CD1c-positive myeloid dendritic cell (primary cell): Measurements from ENCODE around the gene PKNOX2.

Experiments
- DNase-seq: peaks from one replicate; pipeline ENCODE4 v3.0.0-alpha.2; 2016; ENCODE audit errors: extremely low spot score

Gene PKNOX2

GRCh38 chr11:125357551-125357950, 193.0 kb downstream of the PKNOX2 start:
- no peak for DNase-seq

- no peak for DNase-seq
These were observed 193.8 kb downstream of the PKNOX2 start for GRCh38 chr11:125358254-125358840.

GRCh38 chr11:125359130-125359529, 194.6 kb downstream of the PKNOX2 start:
- DNase-seq, result no peak

GRCh38 chr11:125360066-125360465, 195.5 kb downstream of the PKNOX2 start:
- no peak for DNase-seq

DNA sequence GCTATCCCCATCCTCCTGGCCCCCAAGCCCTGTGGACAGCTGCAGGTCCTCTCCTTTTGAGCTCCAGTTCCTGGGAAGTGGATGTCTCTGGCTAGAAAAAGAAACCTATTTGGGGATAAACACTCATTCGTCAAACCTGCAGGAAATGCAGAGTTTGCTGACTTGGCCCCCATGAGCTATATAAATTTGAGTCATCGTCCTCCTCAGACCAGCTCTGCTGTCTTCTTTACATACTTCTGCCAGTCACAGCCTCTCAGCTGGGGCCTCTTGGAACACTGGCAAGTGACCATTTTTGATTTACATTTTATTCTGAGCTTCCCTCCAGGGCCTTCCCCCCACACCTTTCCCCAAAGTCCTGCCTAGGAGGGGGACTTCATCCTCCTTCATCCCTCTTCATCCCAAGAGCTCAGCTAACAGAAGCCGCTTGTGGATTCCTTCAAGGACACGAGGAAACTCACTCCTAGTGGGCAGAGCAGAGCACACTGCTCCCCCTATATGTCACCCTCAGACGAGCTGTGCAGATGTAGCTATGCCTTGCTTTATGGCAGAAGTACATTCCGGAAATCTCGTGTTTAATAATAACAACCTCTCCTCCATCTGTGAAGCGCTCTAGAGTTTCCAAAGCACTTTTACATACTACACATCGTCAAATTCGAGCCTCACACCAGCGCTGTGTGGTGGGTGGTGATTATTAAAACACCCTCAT, 199.7 kb downstream of the PKNOX2 start:
- DNase-seq, result no peak

- DNase-seq, result no peak
These were observed 200.8 kb downstream of the PKNOX2 start for GRCh38 chr11:125365196-125365931.

- no peak for DNase-seq
These were observed 203.2 kb downstream of the PKNOX2 start for GRCh38 chr11:125367710-125368109.

GRCh38 chr11:125368757-125369156, 204.2 kb downstream of the PKNOX2 start:
- DNase-seq, result no peak

GRCh38 chr11:125369808-125370207, 205.3 kb downstream of the PKNOX2 start:
- no peak for DNase-seq

DNA sequence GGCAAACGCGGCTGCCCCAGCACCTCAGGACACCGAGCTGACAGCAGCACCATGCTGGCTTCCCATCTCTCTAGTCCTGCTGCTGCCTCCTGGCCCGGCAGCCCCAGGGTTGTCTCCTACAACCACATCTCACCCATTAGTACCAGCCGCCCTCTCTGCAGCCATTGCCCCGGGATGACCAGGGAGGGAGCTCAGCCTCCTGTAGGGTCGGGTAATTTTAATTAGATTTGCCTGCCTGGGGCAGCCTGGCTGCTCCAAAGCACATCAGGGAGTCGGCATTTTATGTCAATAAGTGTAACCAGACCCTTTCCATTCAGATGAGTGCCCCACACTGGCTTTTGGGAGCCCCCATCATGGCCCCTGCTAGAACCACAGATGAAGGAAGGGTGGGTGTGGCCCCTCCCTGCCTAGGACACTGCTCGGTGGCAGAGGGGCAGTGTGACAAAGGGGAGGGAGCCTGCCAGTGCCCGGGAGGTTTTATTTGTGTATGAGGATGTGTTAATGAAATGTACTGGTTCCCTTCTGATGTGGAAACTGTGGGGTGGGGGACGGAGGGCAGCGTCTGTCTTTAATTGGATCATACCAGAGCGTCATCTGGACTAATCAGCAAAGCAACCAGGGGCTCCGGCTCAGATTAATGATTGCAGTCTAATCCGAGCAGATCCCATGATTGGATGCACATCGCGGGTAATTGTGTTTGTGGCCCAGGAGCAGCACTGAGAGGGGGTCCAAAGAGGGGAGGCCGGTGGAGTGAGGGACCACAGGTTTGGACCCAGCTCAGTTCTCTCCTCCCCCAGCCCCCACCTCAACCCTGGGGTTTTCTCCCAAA, 206.2 kb downstream of the PKNOX2 start:
- no peak for DNase-seq

- DNase-seq, result no peak
These were observed 206.9 kb downstream of the PKNOX2 start for GRCh38 chr11:125371431-125371935.

DNA sequence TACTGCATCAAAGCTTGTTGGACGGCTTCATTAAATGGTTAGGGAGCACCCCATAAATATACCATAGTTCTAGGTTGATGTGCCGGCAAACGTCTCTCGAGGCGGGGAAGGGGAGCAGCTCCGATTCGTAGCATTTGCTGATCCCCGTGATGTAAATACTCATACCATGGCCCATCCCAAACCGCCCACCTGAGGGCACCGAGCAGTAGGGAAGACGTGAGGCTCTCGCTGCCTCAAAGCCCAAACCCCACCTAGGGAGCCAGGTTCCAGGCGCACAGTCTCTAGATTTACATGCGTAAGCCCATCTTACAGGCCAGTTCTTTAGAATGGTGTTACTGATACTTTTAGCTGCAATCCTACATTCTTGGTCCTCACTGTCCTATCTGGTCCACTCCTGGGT, 207.5 kb downstream of the PKNOX2 start:
- no peak for DNase-seq

GRCh38 chr11:125372911-125373310, 208.4 kb downstream of the PKNOX2 start:
- no peak for DNase-seq

DNA sequence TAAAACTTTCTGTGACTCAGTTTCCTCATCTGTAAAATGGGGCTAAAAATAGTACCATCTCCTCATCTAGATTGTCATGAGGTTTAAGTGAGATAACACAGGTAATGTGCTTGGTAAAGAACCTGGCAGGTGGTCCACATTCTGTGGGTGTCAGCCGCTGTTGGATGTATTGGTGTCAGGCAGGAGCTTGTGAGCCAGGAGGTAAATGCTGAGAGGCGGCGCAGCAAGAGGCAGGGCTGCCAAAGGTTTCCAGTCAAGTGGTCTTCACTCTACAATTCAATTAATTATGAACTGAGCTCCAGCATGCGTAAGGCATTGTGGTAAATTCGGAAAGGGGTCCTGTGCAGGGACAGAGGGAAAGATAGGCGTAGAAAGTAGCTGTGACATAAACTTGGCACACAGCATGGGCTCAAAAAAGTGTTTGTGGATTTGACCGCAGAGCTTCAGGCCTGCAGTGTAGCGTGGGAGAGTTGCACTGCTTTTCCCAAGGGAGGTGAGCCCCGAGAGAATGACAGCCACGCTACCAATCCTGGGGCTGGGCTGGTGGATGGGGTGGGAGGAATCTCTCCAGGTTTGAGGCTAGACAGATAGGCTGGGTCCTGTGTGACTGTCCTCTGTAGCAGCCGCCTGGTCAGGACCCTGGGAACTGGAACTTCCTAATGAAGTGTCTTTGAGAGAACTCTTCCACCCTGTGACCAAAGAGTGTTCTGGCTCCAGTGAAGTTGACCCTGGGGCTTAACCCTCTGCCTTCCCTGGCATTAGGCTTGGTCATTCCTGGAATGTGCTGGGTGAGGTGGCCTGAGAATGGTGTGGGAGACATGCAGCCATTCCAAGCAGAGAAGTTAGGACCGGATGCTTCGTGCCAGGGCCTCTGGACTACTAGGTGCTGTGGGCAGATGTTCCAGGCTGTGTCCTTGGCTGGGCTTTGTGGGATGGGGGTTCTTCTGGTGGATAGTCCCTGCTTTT, 209.2 kb downstream of the PKNOX2 start:
- DNase-seq, result no peak

DNA sequence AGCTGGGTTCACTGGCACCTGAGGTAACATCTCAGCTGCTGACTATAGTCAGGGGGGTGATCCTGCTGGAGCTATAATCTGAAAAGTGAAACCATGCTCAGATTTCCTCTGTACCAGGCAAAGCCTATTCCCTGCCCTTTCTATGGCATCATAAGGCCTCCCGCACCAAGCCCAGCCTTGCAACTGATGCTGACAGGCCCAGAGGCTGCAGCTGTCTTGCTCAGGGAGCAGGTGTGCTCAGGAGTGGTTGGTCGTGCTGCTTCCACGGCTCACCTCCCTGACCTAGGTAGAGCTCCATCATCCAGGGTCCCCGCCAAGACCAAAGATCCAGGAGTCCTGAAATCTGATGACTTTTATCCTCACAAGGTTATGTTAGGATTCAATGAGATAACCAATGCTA, 209.8 kb downstream of the PKNOX2 start:
- DNase-seq, result no peak

GRCh38 chr11:125375146-125375545, 210.6 kb downstream of the PKNOX2 start:
- no peak for DNase-seq

- no peak for DNase-seq
These were observed 211.6 kb downstream of the PKNOX2 start for GRCh38 chr11:125376117-125376516.

- no peak for DNase-seq
These were observed 212.3 kb downstream of the PKNOX2 start for GRCh38 chr11:125376856-125377255.

- DNase-seq, result no peak
These were observed 213.5 kb downstream of the PKNOX2 start for GRCh38 chr11:125378083-125378482.

- no peak for DNase-seq
These were observed 214.0 kb downstream of the PKNOX2 start for GRCh38 chr11:125378571-125378970.

GRCh38 chr11:125379565-125379964, 215.0 kb downstream of the PKNOX2 start:
- DNase-seq, result no peak
